OCI-LY7 (cell line): Measurements from ENCODE around the gene ZNF816.

Experiments used
- EZH2phosphoT487 ChIP-seq: fragments of 200-600 bp; sonication (generic); IDR thresholded peaks from 2 replicates; pipeline ENCODE4 v1.6.1; 2018; ENCODE audit warnings: low read depth, borderline replicate concordance, mild to moderate bottlenecking, mixed run types, antibody characterized with exemption, low read length, moderate library complexity, mixed read lengths
- TF ChIP-seq, protein P1 (sequence below): fragments of 200-600 bp; sonication (generic); conservative IDR thresholded peaks from 2 replicates; pipeline ENCODE4 v1.5.1; 2014; ENCODE audit warnings: mild to moderate bottlenecking, antibody characterized with exemption, low read length, moderate library complexity, mixed read lengths

DNA sequence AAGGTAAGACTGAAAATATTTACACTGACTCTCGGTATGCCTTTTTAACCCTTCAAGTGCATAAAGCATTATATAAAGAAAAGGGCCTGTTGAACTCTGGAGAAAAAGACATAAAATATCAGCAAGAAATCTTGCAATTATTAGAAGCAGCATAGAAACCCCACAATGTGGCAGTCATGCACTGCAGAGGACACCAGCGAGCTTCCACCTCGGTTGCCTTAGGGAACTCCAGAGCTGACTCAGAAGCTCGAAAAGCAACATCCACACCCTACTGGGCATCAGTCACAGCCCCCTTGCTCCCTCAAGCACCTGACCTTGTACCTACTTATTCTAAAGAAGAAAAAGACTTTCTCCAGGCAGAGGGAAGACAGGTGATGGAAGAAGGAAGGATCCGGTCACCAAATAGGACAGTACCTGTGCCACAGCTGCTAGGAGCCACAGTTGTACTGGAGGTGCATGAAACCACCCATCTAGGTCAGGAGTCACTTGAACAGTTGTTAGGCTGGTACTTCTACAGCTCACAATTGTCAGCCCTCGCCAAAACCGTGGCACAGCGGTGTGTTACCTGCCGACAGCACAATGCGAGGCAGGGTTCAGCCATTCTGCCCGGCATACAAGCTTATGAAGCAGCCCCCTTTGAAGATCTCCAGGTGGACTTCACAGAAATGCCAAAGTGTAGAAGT lies 2.9 kb downstream of the ZNF816 start:
- TF ChIP-seq, protein P1, sequence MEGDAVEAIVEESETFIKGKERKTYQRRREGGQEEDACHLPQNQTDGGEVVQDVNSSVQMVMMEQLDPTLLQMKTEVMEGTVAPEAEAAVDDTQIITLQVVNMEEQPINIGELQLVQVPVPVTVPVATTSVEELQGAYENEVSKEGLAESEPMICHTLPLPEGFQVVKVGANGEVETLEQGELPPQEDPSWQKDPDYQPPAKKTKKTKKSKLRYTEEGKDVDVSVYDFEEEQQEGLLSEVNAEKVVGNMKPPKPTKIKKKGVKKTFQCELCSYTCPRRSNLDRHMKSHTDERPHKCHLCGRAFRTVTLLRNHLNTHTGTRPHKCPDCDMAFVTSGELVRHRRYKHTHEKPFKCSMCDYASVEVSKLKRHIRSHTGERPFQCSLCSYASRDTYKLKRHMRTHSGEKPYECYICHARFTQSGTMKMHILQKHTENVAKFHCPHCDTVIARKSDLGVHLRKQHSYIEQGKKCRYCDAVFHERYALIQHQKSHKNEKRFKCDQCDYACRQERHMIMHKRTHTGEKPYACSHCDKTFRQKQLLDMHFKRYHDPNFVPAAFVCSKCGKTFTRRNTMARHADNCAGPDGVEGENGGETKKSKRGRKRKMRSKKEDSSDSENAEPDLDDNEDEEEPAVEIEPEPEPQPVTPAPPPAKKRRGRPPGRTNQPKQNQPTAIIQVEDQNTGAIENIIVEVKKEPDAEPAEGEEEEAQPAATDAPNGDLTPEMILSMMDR: no peak
- no peak for TF ChIP-seq EZH2phosphoT487
